Right renal pelvis (tissue), 4 donors: ENCODE data around the gene PTPRD. TPM values are rescaled to one million over a fixed set of nuclear protein-coding genes. Genes with fewer than 3 reads are reported as not detected.

Experiments used
- DNase-seq, 4 donors: peaks; one replicate each; pipeline ENCODE4 v3.0.0-alpha.2; 2013; ENCODE audit warnings: low read depth in 4 of 4, low spot score in 3 of 4, missing footprints in 1 of 4
- polyA plus RNA-seq, 4 donors: library from polyadenylated mRNA; unstranded; fragments of 120-200 nt; gene quantifications; one replicate each; pipeline ENCODE4 v1.2.1, GENCODE V29; 2013; ENCODE audit not compliant: insufficient read length in 4 of 4

PTPRD gene
- polyA plus RNA-seq, 4 donors: 105 to 119 (median 108) TPM

GRCh38 chr9:10062629-10063395 lies 550.0 kb downstream of the PTPRD start:
- no peak for DNase-seq

DNA sequence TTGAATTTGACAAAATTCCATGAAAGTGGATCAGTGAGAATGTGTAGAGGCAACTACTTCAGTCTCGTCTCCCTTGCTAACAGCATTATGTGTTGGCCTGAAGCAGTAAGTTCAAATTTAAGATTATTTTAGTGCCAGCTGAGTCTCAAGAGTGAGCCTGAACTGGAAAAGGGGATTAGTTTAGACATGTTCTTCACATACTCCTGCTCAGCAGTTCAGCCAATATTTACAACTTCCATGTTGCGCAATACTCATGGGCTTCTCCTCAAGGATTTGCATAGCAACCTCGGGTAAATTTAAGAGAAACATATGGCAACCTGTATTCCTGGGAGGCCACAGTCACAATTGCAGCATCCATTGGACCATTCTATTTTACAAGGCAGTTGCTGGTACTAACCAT lies 553.8 kb downstream of the PTPRD start:
- DNase-seq: no peak

- DNase-seq: no peak
Observed at GRCh38 chr9:10055886-10056395, 556.9 kb downstream of the PTPRD start.

DNA sequence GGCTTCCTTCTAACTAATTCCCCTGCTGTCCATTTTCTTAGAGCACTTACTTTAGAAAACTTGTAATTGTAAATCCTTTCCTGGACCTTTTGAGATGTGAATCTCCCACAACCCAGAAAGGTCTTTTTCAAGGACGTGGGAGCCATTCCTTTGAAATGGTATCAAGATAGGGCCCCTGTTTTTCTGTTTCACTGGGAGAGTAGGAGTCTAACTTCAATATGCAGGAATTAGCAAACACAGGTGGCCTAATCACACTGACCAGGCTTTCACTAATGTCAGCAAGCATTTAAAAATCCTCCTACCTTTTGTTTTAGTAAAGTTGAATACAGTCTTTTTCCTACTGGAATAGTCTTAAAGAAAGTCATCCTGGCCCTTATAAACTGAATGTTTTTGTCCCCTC lies 558.3 kb downstream of the PTPRD start:
- no peak for DNase-seq

DNA sequence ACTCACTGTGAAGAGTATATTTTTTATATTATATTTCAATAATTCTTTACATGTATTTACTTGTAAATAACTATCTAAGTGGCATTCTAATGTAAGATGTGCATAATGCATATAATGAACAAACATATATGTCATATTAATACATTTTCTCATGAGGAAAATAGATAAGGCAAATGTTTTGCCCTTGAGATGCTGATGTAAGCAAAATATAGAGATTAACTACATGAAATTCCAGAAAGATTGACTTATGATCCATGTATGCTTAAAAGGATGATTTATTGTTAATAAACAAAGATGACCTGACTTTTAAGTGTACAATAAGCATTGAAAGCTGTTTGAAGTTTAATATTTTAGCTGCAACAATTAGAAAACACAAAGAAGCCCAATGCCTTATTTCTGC lies 559.9 kb downstream of the PTPRD start:
- DNase-seq: no peak

DNA sequence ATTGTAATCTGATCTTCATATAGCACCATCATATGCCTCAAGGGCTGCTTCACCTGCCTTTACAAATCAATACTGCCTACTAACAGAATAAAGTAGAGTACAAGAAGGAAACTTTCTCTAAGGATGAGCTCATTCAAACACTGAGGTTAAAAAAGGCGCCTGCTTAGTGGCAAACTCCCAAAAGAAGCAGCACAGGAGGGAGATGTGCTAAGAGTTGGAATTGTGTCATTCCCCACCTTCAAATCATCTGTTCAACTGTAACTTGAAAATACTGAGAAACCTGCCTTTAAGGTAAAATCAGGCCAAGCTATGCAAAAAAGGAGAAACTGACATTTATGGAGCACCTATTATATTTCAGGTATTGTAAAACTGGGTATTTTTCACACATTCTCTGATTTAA lies 560.6 kb downstream of the PTPRD start:
- DNase-seq: no peak

GRCh38 chr9:10050016-10050415 lies 562.8 kb downstream of the PTPRD start:
- DNase-seq: no peak

- no peak for DNase-seq
Observed at GRCh38 chr9:10048994-10049393, 563.8 kb downstream of the PTPRD start.

- no peak for DNase-seq
Observed at GRCh38 chr9:10045598-10045997, 567.2 kb downstream of the PTPRD start.

- DNase-seq: no peak
Observed at GRCh38 chr9:10041726-10042229, 571.0 kb downstream of the PTPRD start.

- DNase-seq: no peak
Observed at GRCh38 chr9:10036095-10036494, 576.7 kb downstream of the PTPRD start.

- DNase-seq: no peak
Observed at GRCh38 chr9:10032166-10032565, 580.6 kb downstream of the PTPRD start.

- DNase-seq: no peak
Observed at GRCh38 chr9:10026443-10026984, 586.3 kb downstream of the PTPRD start.

DNA sequence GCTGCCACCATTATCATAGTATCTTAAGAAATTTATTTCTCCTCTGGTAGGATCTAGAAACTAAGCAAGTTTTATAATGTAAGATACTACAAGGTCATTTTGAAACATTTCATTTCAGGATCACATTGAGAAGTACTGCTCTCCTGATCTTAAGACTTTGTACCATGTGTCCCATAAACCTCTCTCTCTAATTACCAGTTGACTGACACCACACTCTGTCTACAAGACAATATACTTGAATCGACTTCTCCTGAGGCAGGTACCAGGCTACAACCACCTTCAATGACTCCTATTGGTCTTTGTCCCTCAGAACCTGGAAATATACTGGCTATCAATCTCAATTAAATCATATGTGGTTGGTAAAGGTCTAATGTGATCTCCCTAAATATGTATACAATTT lies 597.0 kb downstream of the PTPRD start:
- no peak for DNase-seq

DNA sequence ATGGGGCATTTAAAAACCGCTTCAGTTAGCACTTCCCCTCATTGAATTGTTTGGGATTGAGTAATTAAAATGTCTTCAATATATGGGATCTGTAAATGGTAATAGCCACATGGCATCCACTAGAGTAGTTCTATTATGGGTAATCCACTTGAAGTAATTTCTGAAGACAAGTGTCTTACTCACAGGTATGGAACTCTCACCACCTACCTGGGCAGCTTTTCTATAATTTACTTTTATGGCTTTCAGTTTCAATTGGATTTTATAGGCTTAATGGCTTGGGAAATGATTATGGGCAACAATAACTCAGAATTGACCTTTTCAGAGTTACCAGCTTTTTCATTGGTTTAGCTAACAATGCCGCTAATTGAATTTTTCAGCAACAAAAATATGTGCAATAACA lies 597.9 kb downstream of the PTPRD start:
- DNase-seq: no peak

- DNase-seq: no peak
Observed at GRCh38 chr9:10009401-10009800, 603.4 kb downstream of the PTPRD start.

GRCh38 chr9:10008101-10008799 lies 604.6 kb downstream of the PTPRD start:
- no peak for DNase-seq

- no peak for DNase-seq
Observed at GRCh38 chr9:10007356-10007755, 605.4 kb downstream of the PTPRD start.

DNA sequence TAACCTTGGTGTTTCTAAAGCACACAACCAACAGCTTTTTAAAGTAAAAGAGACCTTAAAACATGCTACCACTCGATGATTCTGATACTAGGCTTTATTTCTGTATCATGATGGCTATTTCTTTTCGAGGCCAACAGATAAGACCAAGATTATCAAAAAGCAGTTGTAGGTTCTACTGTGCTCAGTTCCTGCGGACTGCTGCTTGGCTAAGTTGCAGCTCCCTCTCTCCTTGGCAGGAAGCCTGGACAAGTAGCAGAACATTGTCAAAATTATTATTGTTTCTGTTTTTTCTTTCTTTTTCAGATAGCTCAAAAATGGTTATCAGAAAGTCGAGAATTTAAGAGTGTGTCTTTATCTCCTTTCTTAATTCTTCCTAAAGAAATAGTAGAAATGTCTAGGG lies 607.6 kb downstream of the PTPRD start:
- no peak for DNase-seq

GRCh38 chr9:10003047-10003446 lies 609.8 kb downstream of the PTPRD start:
- no peak for DNase-seq

- no peak for DNase-seq
Observed at GRCh38 chr9:10000669-10001068, 612.1 kb downstream of the PTPRD start.
